HG03060 (cell line): Measurements from ENCODE around the gene DENND1A.

Experiments
- ATAC-seq: cut with Tn5 transposase; IDR thresholded peaks from one replicate; pipeline ENCODE4 v1.9.1; 2021; ENCODE audit warnings: low read depth, moderate number of reproducible peaks; ENCODE audit not compliant: unreplicated experiment

DENND1A gene

GRCh38 chr9:123482295-123482968 is 447.5 kb downstream of the DENND1A start:
- no peak for ATAC-seq

GRCh38 chr9:123481209-123481865 is 448.6 kb downstream of the DENND1A start:
- ATAC-seq, result no peak

DNA sequence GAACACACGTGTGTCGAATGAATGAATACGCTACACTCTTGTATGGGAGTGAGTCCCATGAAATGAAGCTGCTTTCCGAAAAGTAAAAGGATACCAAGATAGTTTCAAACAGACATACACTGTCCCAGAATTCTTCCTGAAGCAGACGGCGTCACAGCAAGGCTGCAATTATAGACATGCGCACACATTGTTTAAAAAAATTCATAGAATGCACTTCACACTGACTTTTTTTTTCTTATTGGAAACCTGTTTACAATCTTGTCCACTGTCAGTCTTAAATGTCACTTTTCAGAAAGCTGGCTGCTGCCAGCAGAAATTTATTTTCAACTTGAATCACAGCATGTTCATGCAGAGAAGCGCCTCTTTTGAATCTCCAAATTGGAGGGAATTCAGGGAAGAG is 449.1 kb downstream of the DENND1A start:
- ATAC-seq, result no peak

DNA sequence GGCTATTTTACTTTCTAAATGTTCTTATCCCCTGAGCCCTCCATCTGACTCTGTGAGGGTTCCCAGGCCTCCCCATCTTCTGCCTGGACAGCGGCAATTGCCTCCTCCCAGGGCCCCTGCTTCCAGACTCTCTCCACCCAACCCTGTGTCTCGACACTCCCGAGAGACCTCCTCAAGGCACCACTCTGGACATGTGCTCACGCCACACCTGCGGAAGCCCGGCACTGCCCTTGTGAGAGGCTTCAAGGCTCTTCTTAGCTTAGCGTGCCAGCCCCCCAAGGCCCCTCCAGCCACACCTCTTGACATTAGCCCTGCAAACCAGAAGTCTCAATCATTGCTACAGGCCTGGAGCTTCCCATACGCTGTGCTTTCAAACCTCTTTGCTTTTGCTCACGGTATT is 449.8 kb downstream of the DENND1A start:
- ATAC-seq, result no peak

DNA sequence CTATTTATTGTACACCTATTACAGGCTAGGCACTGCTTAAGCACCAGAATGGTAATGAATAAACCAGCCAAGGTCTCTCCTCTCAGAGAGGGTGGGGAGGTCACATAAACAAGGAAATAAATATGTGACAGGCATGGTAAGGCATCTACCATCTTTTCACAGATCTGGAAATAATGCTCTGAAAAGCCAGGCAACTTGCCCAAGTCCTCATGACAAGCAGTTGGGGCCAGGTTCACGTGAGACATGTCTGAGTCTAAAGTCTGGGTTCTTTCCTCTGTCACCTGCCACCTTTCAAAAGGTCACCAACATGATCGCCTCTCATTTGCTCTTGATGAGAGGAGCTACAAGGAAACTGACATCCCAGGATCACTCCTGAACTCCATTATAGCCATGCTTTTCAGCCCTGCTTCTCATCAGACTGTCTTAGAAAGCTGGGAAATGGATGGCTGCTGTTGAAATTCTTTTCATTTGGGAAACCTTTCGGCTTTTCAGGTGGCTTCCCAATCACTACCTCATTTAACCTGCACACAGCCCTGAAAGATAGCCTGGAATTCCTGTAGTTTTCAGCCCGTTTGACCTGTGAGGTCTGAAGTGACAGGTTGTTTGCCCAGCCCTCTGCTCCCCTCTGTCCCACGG is 450.8 kb downstream of the DENND1A start:
- ATAC-seq, result no peak

DNA sequence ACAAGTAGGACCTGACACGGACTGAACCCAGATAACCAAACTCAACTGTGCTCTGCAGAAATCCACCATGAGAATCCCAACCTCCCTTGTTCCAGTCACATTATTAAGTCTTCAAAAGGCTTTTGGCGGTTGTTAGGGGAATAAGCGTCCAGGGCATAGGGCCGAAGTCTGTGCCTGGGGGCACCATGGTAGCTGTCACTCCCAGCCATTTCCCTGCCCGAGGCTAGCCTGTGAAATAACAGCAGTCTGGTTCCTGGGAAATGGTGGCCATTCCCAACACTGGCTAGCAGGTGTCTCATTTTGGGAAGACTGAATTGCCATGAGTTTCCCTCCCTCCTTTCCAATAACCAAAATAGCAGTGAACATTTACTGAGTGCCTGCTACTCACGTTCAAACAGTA is 451.8 kb downstream of the DENND1A start:
- ATAC-seq, result no peak

- no peak for ATAC-seq
Observed at GRCh38 chr9:123475407-123475806, 454.5 kb downstream of the DENND1A start.

- ATAC-seq, result no peak
Observed at GRCh38 chr9:123472862-123473614, 456.9 kb downstream of the DENND1A start.

- ATAC-seq, result no peak
Observed at GRCh38 chr9:123471843-123472570, 457.9 kb downstream of the DENND1A start.

DNA sequence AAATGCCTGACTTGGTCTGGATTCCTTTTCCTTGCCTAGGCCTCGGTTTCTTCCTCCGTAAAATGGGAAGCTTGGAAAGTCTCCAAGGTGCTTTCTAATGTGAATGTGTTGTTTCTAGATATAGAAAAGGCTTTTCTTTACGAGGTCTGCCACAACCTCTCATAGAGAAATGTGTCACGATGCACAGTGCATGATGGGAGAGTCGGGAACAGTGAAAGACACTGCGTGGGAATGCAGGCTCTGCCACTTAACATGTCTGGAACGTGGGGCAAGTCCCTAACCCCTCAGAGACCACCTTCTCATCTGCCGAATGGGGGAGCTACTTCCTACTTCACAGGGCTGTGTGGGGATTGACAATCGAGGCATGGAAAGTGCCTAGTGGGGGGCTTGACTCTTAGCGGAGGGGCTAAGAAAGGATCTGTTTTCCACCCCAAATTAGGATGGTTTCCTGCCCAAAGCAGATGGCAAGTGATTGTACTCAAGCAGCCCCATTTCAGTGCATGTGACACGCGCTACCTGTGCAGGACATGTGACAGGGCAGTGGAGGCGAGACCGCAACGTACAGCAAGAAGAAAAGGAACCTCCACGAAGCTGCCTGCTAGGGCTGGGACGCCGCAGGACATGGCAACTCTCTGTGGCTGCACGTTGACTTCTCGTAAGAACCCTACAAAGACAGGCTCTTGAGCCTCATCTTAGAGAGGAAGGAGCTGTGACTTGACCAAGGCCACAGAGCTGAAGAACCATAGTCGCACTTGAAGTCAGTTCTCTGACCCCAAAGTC is 458.7 kb downstream of the DENND1A start:
- ATAC-seq, result no peak

GRCh38 chr9:123470121-123470782 is 459.7 kb downstream of the DENND1A start:
- ATAC-seq, result no peak

DNA sequence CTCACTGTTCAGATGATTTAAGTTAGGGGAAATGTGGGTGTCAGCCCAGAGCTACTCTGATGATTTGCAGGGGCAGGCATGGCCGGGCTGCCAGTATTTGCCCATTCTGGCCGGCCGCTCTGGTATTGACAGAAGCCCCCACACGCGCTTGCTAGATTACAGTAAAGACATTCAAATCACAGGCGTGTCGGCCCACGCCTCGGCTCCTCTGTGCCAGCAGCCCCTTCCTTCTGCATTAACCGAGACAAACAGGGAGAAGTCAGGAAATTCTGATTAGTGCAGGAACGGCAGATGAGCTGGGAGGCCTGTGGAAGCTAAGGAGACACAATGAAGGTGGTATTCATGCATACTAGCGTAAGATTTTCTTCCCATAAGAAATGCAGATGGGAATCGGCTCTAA is 460.6 kb downstream of the DENND1A start:
- ATAC-seq, result no peak

DNA sequence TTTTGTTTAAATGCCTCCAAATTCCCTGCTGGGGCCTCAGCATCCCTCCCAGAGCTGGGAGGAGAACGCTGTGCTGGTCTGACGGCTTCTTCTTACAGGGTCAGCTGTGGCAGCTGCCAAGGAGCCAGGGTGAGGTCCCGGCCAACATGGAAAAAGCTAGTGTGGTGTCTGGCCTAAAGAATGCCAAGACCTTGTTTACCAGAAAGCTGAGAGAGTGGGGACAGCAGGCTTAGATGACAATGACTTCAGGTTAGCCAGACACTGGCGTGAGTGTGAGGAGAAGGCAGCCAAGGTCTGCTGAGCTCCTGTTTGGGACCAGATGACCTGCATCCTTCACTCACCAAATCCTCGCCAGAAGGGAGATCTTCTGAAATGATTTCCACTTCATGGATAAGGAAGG is 461.4 kb downstream of the DENND1A start:
- ATAC-seq, result no peak

DNA sequence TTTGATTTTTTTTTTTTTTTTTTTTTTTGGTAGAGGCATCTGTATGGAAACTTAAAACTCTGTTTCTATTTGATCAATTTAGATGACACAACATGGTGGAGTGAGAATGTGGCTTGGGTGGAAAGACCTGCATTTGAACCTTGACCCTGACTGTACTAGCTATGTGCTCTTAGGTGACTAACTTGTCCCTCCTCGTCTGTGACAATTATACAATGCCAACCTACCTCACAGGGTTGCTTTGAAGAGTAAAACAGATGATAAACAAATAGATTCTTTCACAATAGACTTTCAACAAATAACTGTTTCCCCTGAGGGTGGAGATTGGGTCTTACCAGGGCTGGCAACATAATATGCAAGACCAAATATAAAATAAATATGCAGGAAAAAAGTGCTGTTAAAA is 464.6 kb downstream of the DENND1A start:
- ATAC-seq, result no peak

DNA sequence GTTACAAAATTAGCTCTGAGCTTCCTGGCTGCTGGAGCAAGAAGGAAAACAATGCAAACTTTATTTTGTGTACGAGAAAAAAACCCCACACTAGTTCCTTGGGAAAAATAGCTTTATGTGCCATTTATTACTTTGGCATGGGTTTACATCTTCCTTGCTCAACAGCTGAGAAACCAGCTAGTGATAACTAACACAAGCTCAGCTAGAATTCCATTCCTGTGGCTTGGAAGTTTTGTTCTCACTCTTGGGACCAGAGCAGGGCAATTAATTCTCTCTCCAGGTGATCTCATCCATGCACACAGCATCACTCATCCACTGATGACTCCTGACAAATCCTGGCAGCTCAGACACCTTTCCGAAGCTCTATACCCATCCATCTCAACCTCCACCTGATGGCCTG is 469.8 kb downstream of the DENND1A start:
- ATAC-seq, result no peak

- ATAC-seq, result no peak
Observed at GRCh38 chr9:123457583-123457982, 472.3 kb downstream of the DENND1A start.

DNA sequence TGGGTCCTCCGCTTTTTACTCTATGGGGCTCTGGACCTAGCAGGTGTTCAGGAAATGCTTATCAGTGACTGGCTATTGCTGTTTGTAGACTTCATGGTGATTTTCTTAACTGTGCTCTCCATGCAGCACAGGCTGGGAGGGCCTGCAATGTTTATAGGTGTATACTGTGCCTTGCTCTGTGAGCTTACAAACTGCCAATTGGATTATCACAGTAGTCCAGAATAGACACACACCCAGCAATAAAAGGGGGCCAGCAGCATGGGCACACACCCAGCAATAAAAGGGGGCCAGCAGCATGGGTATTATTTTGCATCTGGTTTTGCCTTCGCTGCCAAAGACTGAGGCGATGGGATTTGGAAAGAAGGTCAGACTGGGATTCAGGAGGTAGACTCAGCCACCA is 473.9 kb downstream of the DENND1A start:
- ATAC-seq, result no peak

DNA sequence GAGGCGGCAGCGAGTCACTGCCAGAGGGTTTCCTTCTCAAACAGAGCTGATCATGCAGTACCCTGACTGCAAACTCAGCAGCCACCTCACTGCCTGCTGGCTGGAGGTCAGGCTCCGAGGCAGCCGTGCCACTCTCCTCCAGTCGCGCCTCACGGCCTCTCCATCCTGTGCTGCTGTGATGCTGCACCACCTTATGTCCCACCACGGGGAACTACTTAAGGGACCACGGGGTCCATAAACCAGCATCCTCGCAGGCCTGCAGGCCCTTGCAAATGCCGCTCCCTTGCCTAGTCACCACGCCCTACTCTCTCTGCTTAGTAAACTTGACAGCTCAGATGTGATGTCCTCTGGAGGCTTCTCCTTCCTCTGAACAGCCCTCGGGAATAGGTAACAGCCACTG is 474.7 kb downstream of the DENND1A start:
- ATAC-seq, result no peak

- no peak for ATAC-seq
Observed at GRCh38 chr9:123454361-123454760, 475.6 kb downstream of the DENND1A start.
